ENCODE data around the gene HDAC6. TPM values are rescaled to one million over a fixed set of nuclear protein-coding genes. Genes with fewer than 3 reads are reported as not detected.

Gene HDAC6
- total and polyA plus RNA-seq, 10 of the 15 experiments (the other 5 are each of a cell fraction or from before 2014, with no cell fraction given) = 8.3 to 47.0 (median 34.1) TPM

DNA sequence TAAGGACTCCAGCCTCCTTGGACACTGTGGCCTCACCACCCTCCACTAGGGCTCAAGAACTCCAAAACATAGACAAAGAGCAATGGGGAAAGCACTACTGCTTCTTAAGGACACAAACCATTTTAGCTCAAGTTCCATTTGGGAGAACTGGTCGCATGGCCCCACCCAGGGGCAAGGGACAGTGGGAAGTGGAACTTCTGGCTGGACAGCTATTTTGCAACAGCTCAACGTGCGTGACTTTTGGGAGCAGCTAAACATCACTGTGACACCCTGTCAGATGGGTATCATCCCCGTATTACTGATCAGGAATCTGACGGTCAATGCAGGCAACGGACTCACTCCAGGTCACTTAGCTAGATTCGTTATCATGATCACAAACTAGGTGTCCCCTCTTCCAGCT is 49.4 kb upstream of the HDAC6 start (continued):
- TF ChIP-seq SRF (IDR thresholded peaks at IDR 0.05; ENCODE audit: low read depth in 2 of 2, low read length in 2 of 2) = no peak

DNA sequence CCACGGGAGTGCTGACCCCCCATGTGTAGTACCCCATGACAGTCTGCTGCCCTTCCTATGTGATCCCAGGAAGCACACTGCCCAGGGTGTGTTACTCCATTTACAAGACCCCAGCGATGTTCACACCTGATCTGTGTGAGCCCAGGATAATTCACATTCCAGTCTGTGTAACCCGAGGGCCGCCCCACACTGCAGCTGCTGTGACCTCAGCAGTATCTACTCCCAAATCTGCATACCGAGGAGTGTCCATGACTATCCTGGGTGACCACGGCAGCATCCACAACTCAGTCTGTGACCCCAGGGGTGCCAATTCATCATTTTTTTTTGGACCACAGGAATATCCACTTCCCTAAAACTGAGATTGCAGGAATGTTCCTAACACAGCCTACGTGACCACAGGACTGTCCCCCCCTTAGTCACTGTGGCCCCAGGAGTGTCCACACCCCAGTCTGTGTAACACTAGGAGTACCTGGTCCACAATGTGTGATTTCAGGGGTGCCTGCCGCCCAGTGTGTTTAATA is 48.1 kb upstream of the HDAC6 start:
- ChIA-PET RAD21 (ENCODE audit: unreplicated experiment) (no interaction called here), POLR2A (no interaction called here), CTCF (no interaction called here), SMC1A (ENCODE audit: uncharacterized antibody, unreplicated experiment) (no interaction called here)
- Histone ChIP-seq H3K4me2 (ENCODE audit: control insufficient read depth, insufficient read depth) (no peak overlapping the region), H3K27me3 (replicated peaks in 1 of 2; ENCODE audit: control insufficient read depth in 2 of 2, insufficient read depth in 2 of 2, low read length in 1 of 2) (no peaks in the 10 kb centered on the region), H3K36me3 (ENCODE audit: control insufficient read depth in 2 of 2, insufficient read depth in 2 of 2, low read length in 1 of 2) (no peaks in the 10 kb centered on the region), H3K4me3 (no peak overlapping the region), H3K4me1 (ENCODE audit: control insufficient read depth, insufficient read depth, low read length) (no peaks in the 10 kb centered on the region), H3K9ac (ENCODE audit: control insufficient read depth, insufficient read depth, low read length) (no peak overlapping the region), H4K20me1 (ENCODE audit: control insufficient read depth, insufficient read depth) (no peaks in the 10 kb centered on the region), H3K79me2 (ENCODE audit: control insufficient read depth, insufficient read depth, low read length) (no peaks in the 10 kb centered on the region), H3K27ac (ENCODE audit: control insufficient read depth, insufficient read depth) (no peak overlapping the region), H2AFZ (ENCODE audit: control insufficient read depth, low read depth, low read length) (no peak overlapping the region), H3K9me3 (replicated peaks; ENCODE audit: control insufficient read depth, insufficient read depth, low read length) (no peaks in the 10 kb centered on the region; the same call in 2 of the 3 replicates)
- no TSS peak for BruUV-seq (replicated peaks)
- WGBS (ENCODE audit: insufficient coverage, insufficient replicate concordance, low lambda C conversion rate, missing lambda C conversion rate) = 15% methylated on average over 8 of the region's 8 CpGs
- FAIRE-seq (no peak), DNase-seq (ENCODE audit: low read depth, low spot score) (no peak), ATAC-seq (no peak)
- intact Hi-C loops (cut with micrococcal nuclease; ENCODE audit: unreplicated experiment) (no loop called here), in situ Hi-C loops (cut with MboI) (no loop called here)
- TF ChIP-seq NR2C1 (IDR thresholded peaks at IDR 0.05) = no peak

DNA sequence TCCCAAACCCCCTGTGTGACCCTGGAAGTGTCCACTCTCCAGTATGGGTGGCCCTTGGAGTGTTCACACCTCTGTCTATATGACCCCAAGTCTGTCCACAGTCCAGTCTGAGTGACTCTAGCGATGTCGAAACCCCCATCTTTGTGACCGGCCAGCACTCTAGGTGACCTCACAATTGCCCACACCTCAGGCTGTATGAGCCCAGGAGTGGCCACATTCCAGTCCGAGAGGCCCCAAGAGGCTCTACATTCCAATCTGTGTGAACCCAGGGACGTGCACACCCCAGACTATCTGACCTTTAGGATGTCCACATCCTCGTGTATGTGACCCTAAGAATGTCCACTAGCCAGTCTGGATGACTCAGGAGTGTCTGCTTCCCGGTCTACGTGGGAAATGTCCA is 47.6 kb upstream of the HDAC6 start:
- H3K4me2 ChIP-seq (ENCODE audit: control insufficient read depth, insufficient read depth) = no peak overlapping the region
- intact Hi-C loops (cut with micrococcal nuclease; ENCODE audit: unreplicated experiment) = no loop called here
- H3K9ac ChIP-seq (ENCODE audit: control insufficient read depth, insufficient read depth, low read length) = no peak overlapping the region
- TF ChIP-seq ZNF24 (IDR thresholded peaks at IDR 0.05) (no peak), SUPT20H (IDR thresholded peaks at IDR 0.05; ENCODE audit: borderline replicate concordance, control insufficient read depth, low read depth, low read length) (no peak)
- H3K36me3 ChIP-seq (ENCODE audit: control insufficient read depth in 2 of 2, insufficient read depth in 2 of 2, low read length in 1 of 2) = no peaks in the 10 kb centered on the region
- no peaks in the 10 kb centered on the region for H3K79me2 ChIP-seq (ENCODE audit: control insufficient read depth, insufficient read depth, low read length)
- SMC1A ChIA-PET (ENCODE audit: uncharacterized antibody, unreplicated experiment) = no interaction called here
- H3K4me1 ChIP-seq (ENCODE audit: control insufficient read depth, insufficient read depth, low read length) = no peaks in the 10 kb centered on the region
- 29% methylated on average over 8 of the region's 8 CpGs for WGBS (ENCODE audit: insufficient coverage, insufficient replicate concordance, low lambda C conversion rate, missing lambda C conversion rate)
- no peak overlapping the region for H3K4me3 ChIP-seq
- no peak for DNase-seq (ENCODE audit: low read depth, low spot score)
- no peaks in the 10 kb centered on the region for H3K27me3 ChIP-seq (replicated peaks in 1 of 2; ENCODE audit: control insufficient read depth in 2 of 2, insufficient read depth in 2 of 2, low read length in 1 of 2)
- FAIRE-seq = no peak
- in situ Hi-C loops (cut with MboI) = no loop called here
- RAD21 ChIA-PET (ENCODE audit: unreplicated experiment) = no interaction called here
- CTCF ChIA-PET = no interaction called here
- H3K27ac ChIP-seq (ENCODE audit: control insufficient read depth, insufficient read depth) = no peak overlapping the region
- no peaks in the 10 kb centered on the region for H4K20me1 ChIP-seq (ENCODE audit: control insufficient read depth, insufficient read depth)
- POLR2A ChIA-PET = no interaction called here
- no peaks in the 10 kb centered on the region; the same call in 2 of the 3 replicates for H3K9me3 ChIP-seq (replicated peaks; ENCODE audit: control insufficient read depth, insufficient read depth, low read length)
- no peak overlapping the region for H2AFZ ChIP-seq (ENCODE audit: control insufficient read depth, low read depth, low read length)
- ATAC-seq = no peak
- no TSS peak for BruUV-seq (replicated peaks)
